ENCODE results near the gene FARS2. TPM values are rescaled to one million over a fixed set of nuclear protein-coding genes. Genes with fewer than 3 reads are reported as not detected.

Gene FARS2
- total and polyA plus RNA-seq, 2 donors (not counting 1 experiment from before 2014, with no cell fraction given), result 11.0 to 18.5 TPM

GRCh38 chr6:5334341-5334740 is 73.0 kb downstream of the FARS2 start:
- no peak overlapping the region for H3K27ac ChIP-seq (ENCODE audit: insufficient read depth, low read length)
- DNase-seq (ENCODE audit: low read depth in 2 of 2), result peak; percentile 20 to 32

GRCh38 chr6:5335020-5335419 is 73.7 kb downstream of the FARS2 start:
- TF ChIP-seq EZH2 (IDR thresholded peaks at IDR 0.05; ENCODE audit: low read length, missing control alignments) (no peak), CTCF (conservative IDR thresholded peaks at IDR 0.05 in 1 of 2, IDR thresholded peaks at IDR 0.05 in 1 of 2; ENCODE audit: low read depth in 1 of 2, low read length in 2 of 2) (no peak)

More at GRCh38 chr6:5334341-5334740, 73.0 kb downstream of the FARS2 start:
- Histone ChIP-seq H2AFZ (ENCODE audit: low read length) (no peak overlapping the region), H3K9ac (ENCODE audit: insufficient read depth, low read length) (no peak overlapping the region), H3K9me3 (ENCODE audit: control insufficient read depth, insufficient read depth, low read depth, low read length) (no peaks in the 10 kb centered on the region), H3K36me3 (ENCODE audit: control insufficient read depth, insufficient read depth, low read length) (no peaks in the 10 kb centered on the region), H3K4me1 (ENCODE audit: control insufficient read depth, extremely low read depth, insufficient read depth, low read length) (no peaks in the 10 kb centered on the region), H3K27me3 (ENCODE audit: control insufficient read depth, insufficient read depth, low read length) (no peaks in the 10 kb centered on the region), H3K79me2 (ENCODE audit: control insufficient read depth, insufficient read depth, low read length) (no peaks in the 10 kb centered on the region), H3K4me3 (replicated peaks in 1 of 4; ENCODE audit: control extremely low read depth in 1 of 4, insufficient read depth in 1 of 4, low read depth in 3 of 4, low read length in 4 of 4) (no peak overlapping the region), H3K4me2 (ENCODE audit: extremely low read depth, insufficient read depth, low read length) (no peak overlapping the region), H4K20me1 (ENCODE audit: control insufficient read depth, extremely low read depth, insufficient read depth, low read length) (no peaks in the 10 kb centered on the region)
- no peak for TF ChIP-seq EZH2 (IDR thresholded peaks at IDR 0.05; ENCODE audit: low read length, missing control alignments)
- no peak for TF ChIP-seq CTCF (conservative IDR thresholded peaks at IDR 0.05 in 1 of 2, IDR thresholded peaks at IDR 0.05 in 1 of 2; ENCODE audit: low read depth in 1 of 2, low read length in 2 of 2)

GRCh38 chr6:5337573-5337972 is 76.3 kb downstream of the FARS2 start:
- H4K20me1 ChIP-seq (ENCODE audit: control insufficient read depth, extremely low read depth, insufficient read depth, low read length), result no peaks in the 10 kb centered on the region
- no peaks in the 10 kb centered on the region for H3K36me3 ChIP-seq (ENCODE audit: control insufficient read depth, insufficient read depth, low read length)
- no peak overlapping the region for H2AFZ ChIP-seq (ENCODE audit: low read length)
- no peak overlapping the region for H3K4me3 ChIP-seq (replicated peaks in 1 of 4; ENCODE audit: control extremely low read depth in 1 of 4, insufficient read depth in 1 of 4, low read depth in 3 of 4, low read length in 4 of 4)
- no peaks in the 10 kb centered on the region for H3K9me3 ChIP-seq (ENCODE audit: control insufficient read depth, insufficient read depth, low read depth, low read length)
- H3K27ac ChIP-seq (ENCODE audit: insufficient read depth, low read length), result no peak overlapping the region
- H3K9ac ChIP-seq (ENCODE audit: insufficient read depth, low read length), result no peak overlapping the region
- TF ChIP-seq CTCF (conservative IDR thresholded peaks at IDR 0.05 in 1 of 2, IDR thresholded peaks at IDR 0.05 in 1 of 2; ENCODE audit: low read depth in 1 of 2, low read length in 2 of 2) (peak in 1 of 2 donors; percentile 3), EZH2 (IDR thresholded peaks at IDR 0.05; ENCODE audit: low read length, missing control alignments) (no peak)
- no peaks in the 10 kb centered on the region for H3K79me2 ChIP-seq (ENCODE audit: control insufficient read depth, insufficient read depth, low read length)
- no peaks in the 10 kb centered on the region for H3K4me1 ChIP-seq (ENCODE audit: control insufficient read depth, extremely low read depth, insufficient read depth, low read length)
- H3K27me3 ChIP-seq (ENCODE audit: control insufficient read depth, insufficient read depth, low read length), result no peaks in the 10 kb centered on the region
- DNase-seq (ENCODE audit: low read depth in 2 of 2), result peak; percentile 33 to 83
- H3K4me2 ChIP-seq (ENCODE audit: extremely low read depth, insufficient read depth, low read length), result no peak overlapping the region

More at GRCh38 chr6:5335020-5335419, 73.7 kb downstream of the FARS2 start:
- H3K27ac ChIP-seq (ENCODE audit: insufficient read depth, low read length), result no peak overlapping the region
- no peaks in the 10 kb centered on the region for H3K4me1 ChIP-seq (ENCODE audit: control insufficient read depth, extremely low read depth, insufficient read depth, low read length)
- H3K9ac ChIP-seq (ENCODE audit: insufficient read depth, low read length), result no peak overlapping the region
- H3K36me3 ChIP-seq (ENCODE audit: control insufficient read depth, insufficient read depth, low read length), result no peaks in the 10 kb centered on the region
- no peak overlapping the region for H2AFZ ChIP-seq (ENCODE audit: low read length)
- H3K79me2 ChIP-seq (ENCODE audit: control insufficient read depth, insufficient read depth, low read length), result no peaks in the 10 kb centered on the region
- DNase-seq (ENCODE audit: low read depth in 2 of 2), result no peak
- no peaks in the 10 kb centered on the region for H3K9me3 ChIP-seq (ENCODE audit: control insufficient read depth, insufficient read depth, low read depth, low read length)
- no peak overlapping the region for H3K4me3 ChIP-seq (replicated peaks in 1 of 4; ENCODE audit: control extremely low read depth in 1 of 4, insufficient read depth in 1 of 4, low read depth in 3 of 4, low read length in 4 of 4)
- no peaks in the 10 kb centered on the region for H3K27me3 ChIP-seq (ENCODE audit: control insufficient read depth, insufficient read depth, low read length)
- no peak overlapping the region for H3K4me2 ChIP-seq (ENCODE audit: extremely low read depth, insufficient read depth, low read length)
- no peaks in the 10 kb centered on the region for H4K20me1 ChIP-seq (ENCODE audit: control insufficient read depth, extremely low read depth, insufficient read depth, low read length)

Data from fibroblast of lung (primary cell).